Esophagus squamous epithelium (tissue), 4 donors: ENCODE data around the gene ACR.

Source experiments
- CTCF ChIP-seq, 6 experiments: fragments of 450-650 bp in 4 of 6; fragments of 200-600 bp in 2 of 6; sonication (generic) in 2 of 6; IDR thresholded peaks; one replicate each; pipeline ENCODE4 v1.5.1; 2016 to 2019; ENCODE audit warnings: antibody characterized with exemption in 6 of 6, mild to moderate bottlenecking in 4 of 6, moderate library complexity in 4 of 6
- POLR2A ChIP-seq, 4 donors: fragments of 450-650 bp; IDR thresholded peaks; one replicate each; pipeline ENCODE4 v1.6.1; 2017; ENCODE audit warnings: antibody characterized with exemption in 4 of 4, mild to moderate bottlenecking in 4 of 4, moderate library complexity in 3 of 4

- TF ChIP-seq CTCF (IDR thresholded peaks at IDR 0.05) = no peak
- TF ChIP-seq POLR2A (IDR thresholded peaks at IDR 0.05) = no peak
Observed at GRCh38 chr22:50726643-50727340, 11.2 kb upstream of the ACR start.
